IPS DF 4.7 (cell line): ENCODE results near the gene CRIP2.

Experiments used
- DNase-seq: peaks from one replicate; pipeline ENCODE4 v3.0.0-alpha.2; 2013; ENCODE audit warnings: low spot score; ENCODE audit errors: extremely low read depth

Gene CRIP2

DNA sequence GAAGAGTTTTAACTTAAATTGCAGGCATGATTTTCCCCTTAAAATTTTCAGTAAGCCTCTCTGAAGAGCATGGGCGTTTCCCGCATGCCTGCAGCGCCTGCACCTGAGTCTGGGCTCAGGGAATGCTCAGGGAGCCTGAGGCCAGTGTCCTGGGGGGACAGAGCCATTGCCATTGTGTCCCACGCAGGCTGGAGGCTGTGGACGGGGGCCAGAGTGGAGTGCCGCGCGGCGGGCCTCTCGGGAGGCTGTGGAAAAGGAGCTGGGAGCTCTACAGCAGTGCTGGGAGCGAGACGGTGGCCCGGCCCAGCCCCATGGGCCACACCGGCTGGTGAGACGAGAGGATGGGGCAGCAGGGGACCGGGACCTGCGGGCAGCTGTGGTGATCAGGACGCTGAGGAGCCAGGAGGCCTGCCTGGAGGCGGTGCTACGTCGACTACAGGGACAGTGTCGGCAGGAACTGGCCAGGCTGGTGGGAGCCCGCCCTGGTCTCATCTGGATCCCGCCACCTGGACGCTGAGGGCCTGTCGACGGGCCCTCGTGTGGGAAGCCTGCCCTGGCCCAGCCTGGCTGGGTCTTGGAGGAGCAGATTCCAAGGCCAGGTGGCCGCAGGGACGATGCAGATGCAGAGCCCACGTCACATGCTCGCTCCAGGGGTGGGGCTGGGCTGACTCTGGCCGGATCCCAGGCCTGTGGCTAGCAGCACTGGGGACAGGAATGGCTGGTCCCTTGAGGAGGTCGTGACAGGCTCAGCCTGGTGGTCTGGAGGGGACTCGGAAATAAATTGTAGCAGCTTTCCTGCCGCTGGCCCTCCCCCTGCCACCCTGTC lies 24.0 kb downstream of the CRIP2 start:
- no peak for DNase-seq

DNA sequence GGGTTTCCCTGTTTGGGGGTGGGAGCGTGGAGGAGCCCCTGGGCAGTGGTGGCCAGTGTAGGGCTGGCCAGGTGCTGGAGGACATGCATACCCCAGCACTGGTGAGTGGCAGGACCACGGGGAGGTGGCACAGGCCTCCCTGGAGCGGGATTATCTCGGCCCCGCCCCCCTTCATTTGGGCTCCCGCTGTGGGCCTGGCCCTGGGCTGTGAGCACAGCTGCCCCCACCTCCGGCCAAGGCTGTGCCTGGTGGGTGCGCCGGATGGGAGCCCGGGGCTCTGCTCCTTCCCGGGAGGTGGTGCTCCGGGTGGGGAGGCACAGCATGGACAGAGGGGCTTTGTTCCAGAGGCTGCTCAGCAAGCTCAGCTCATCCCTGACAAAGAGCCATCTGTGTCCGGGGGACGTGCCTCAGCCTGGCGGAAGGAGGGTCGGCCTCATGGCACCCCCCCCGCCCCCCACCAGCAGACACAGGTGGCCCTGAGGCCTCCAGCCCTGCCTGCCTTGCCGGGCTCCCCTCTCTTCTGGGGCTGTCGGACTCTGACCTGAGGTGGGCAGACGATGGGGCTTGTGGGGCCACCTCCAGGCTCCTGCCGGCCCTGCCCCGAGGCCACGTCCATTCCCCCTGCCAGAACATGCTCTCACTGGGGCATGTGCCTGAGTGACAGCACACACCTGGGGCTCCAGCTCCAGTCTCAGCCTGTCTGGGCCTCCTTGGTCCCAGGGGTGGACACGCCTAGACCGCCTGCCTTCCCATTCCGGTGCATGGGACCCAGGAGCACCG lies 24.8 kb downstream of the CRIP2 start:
- DNase-seq: no peak

DNA sequence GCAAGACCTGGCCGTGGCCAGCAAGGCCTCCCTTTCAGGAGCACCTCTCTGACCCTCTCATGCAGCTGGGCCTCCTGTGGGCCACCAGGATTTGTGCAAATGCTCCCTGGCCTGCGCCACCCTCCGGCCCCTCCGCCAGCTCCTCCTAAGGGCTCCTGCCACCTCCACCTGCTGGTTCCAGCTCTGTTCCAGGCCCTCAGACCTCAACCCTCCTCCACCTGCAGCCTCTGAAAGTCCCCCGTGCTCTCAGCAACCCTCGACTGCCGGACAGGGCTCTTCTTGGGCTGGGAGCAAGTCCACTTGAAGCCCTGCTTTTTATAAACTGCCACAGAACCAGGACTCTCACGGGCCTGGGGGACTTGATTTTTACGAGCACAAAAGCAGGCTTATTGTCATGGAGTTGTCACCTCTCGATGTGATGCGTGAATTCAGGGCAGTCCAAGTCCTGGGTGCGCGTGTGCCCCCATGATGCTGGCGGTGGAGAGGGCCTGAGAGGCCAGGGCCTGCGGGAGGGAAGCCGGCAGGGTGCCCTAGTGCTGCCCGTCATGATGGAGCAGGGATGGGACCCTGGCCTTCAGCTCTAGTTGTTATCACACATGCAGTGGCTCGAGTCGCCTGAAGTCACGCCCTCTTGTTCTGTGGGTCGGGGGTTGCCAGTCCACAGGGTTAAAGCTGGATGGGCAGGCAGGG lies 25.6 kb downstream of the CRIP2 start:
- DNase-seq: no peak

DNA sequence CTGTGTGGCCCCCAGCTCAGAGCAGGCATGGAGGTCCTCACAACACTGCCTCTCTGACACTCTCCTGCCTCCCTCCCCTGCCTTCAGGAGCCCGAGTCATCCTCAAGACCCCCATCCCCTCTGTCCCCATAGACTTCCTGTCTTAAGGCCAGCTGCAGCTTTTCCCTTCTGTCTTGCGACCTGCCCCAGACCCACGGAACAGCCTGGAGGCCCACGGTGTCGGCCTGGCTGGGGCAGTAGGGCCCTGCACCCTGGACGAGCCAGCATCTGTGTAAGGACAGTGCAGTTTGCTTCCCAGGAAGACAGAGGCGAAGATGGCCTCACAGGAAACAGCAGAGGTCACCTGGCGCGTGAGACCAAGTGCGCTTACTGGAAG lies 26.1 kb downstream of the CRIP2 start:
- DNase-seq: no peak

DNA sequence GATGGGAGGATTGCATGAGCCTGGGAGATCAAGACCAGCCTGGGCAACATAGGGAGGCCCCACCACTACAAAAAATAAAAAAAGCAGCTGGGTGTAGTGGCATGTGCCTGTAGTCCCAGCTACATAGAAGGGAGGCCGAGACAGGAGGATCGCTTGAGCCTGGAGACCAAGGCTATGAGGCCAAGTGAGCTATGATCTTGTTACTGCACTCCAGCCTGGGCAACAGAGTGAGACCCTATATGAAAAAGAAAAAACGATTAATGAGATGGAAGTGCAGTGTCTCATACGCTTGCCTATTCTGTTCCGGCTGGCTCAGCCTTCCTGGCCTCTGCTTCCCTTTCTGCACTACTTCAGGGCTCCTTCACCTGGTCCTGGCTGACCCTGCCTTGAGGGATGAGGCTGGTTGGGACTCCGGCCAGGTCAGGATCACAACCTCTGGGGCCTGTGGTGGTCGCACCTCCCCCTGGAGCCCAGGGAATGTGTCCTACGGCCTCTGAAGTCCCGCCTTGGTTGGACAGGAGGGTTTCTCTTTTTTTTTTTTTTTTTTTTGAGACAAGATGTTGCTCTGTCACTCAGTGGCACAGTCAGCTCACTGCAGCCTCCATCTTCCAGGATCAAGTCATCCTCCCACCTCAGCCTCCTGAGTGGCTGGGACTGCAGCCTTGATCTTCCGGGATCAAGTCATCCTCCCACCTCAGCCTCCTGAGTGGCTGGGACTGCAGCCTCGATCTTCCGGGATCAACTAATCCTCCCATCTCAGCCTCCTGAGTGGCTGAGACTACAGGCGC lies 27.1 kb downstream of the CRIP2 start:
- no peak for DNase-seq

DNA sequence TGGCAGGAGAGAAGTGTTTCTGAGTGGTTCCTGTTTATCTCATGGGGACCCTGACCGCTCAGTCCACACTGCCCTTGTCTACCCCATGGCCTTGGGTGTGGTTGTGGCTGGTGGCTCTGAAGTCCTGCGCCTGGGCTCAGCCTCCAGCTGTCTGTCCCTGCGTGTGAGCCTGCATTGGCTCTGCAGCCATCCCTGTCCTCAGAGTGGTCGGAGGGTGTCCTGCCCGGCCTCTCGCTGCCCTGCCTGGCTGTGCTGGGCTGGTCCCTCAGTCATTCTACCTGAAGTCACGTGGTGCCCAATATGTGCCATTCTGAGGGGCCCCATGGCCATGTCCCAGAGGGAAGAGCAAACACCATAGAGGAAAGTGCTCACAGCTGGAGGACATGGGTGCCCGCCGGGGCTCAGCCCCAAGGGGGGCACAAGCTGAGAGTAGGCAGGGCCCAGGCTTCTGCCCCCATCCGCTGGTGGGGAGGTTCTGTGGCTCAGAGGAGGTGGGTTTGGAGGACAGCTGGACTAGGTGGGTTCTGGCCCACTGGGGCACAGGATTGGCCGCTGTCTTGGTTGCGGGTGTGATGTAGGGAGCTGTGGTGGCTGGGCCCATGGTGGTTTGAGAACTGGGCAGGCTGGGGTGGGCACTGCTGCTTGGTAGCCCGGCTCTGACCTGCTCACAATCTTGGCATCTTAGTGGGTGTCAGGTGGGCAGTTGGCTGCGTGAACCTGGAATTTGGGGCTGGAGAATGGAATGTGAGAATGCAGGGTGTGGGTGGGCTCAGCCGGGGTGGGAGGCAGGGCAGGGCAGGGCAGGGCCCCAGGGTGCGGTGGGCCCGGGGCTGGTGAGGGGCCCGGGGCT lies 28.1 kb downstream of the CRIP2 start:
- no peak for DNase-seq

DNA sequence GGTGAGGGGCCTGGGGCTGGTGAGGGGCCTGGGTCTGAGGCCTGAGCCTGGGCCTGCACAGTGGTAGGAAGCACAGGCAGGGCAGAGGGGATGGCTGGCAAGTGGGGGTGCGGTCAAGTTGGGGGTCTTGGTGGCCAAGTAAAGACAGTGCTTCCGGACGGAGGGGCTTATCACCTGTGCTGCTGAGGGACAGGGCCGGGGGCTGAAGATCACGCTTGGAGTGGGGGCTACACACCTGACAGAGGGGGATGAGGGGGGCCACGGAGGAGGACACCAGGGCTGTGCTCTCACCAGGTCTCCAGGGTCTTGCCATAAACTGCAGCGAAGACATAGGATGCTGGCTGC lies 28.6 kb downstream of the CRIP2 start:
- DNase-seq: no peak

DNA sequence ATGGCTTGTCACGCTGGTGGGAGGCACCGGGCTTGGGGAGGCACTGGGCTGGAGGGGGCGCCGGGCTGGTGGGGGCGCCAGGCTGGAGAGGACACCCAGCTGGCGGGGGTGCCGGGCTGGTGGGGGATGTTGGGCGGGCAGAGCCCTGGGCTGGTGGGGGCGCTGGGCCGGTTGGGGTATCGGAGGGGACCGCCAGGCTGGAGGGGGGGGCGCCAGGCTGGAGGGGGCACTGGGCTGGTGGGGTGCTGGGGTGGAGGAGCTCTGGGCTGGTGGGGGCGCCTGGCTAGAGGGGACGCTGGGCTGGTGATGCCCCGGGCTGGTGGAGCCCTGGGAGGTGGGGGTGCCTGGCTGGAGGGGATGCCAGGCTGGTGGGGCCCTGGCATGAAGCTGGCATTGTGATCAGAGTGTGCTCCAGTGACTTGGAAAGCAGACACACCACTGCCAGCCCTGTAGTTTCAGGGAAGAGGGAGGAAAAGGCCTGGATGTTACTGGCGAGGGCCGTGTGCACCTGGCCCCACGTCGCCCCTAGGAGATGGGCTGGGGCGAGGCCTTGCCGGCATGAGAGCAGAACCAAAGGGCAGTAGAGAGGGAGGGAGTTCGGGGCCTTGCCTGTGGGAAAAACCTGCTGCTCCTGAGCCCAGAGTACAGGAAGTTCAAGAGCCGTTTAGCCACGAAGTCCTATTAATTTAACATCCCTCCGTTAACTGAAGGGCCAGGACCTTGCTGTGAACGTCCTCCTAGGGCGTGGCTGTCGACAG lies 29.5 kb downstream of the CRIP2 start:
- no peak for DNase-seq

DNA sequence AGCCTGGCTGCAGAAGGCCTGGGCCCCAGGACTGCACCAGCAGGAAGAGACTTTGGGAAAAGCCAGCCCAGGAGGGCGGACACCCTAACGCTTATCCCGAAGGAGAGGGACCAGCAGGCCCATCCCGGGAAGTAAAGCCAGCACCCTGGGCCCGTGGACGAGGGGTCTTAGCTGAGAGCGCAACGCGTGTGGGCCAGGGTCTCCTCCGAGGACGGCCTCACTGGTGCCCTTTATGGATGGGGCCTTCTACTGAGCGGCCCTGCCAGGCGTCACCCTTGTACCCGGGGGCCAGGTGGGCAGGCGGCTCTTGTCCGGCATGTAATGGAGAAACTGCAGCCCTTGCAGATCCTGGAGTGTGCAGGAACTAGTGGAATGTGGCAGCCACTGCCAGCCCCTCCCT lies 30.5 kb downstream of the CRIP2 start:
- DNase-seq: no peak

DNA sequence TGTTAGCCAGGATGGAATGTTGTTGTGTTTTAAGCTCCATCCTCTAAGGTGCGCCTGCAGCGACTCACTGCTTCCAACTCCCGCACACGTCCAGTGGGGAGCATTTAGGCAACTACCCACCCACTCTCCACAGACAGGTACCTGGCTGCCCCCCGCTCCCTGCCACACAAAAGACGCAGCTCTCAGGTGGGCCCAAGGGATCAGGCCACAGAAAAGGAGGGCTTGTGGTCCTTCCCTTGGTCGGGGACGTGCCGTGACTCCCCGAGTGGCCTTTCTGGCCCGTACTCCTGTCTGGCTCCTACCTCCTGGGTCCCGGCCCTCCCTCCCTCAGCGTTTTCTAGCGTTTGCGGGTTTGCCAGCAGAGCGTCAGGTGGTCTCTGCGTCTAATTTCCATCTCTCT lies 32.6 kb downstream of the CRIP2 start:
- no peak for DNase-seq

DNA sequence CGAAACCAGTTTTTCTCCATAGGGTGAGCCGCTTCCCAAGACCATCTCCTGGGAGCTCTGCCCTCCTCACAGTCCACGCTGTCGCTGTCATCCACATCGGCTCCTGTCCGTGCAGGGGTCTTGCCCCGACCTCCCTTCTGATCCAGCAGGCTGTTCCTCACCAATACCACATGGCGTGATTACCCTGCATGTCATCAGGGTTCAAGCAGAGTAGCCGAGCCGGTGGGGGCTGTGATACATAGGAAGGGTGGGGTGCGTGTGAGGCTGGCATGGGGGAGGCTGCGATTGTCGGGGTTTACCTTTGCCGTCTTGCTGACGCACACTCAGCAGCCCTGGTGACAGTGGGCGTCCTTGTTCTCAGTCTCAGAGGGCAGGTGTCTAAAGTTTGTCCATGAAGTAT lies 33.4 kb downstream of the CRIP2 start:
- DNase-seq: no peak

DNA sequence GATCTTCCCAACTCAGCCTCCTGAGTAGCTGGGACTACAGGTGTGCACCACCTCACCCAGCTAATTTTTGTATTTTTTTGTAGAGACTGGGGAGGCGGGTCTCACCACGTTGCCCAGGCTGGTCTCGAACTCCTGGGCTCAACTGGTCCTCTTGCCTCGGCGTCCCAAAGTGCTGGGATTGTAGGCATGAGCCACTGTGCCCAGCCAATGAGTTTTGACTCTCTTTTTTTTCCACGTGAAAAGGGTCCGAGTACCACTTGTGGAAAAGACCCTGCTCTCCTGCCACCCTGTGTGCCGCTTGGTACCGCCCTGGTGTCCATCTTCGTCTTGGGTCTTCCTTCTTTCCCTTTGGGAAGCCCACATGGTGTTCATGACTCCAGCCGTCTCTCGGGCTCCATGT lies 34.0 kb downstream of the CRIP2 start:
- DNase-seq: no peak

DNA sequence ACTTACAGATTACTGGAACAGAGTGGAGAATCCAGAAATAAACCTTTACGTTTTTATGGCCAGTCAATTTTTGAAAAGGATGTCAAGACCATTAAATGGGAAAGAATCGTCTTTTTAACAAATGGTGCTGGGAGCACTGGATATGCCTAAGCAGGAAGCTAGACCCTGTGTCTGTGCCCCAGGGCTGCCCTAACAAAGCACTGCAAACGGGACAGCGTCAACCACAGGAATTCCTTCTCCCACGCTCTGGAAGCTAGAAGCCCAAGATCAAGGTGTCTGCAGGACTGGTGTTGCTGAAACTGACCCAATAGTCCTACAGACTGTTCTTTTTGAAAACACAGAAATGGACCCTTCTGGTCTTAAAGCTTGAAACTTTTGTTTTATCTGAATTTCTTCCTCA lies 42.5 kb downstream of the CRIP2 start:
- DNase-seq: no peak

DNA sequence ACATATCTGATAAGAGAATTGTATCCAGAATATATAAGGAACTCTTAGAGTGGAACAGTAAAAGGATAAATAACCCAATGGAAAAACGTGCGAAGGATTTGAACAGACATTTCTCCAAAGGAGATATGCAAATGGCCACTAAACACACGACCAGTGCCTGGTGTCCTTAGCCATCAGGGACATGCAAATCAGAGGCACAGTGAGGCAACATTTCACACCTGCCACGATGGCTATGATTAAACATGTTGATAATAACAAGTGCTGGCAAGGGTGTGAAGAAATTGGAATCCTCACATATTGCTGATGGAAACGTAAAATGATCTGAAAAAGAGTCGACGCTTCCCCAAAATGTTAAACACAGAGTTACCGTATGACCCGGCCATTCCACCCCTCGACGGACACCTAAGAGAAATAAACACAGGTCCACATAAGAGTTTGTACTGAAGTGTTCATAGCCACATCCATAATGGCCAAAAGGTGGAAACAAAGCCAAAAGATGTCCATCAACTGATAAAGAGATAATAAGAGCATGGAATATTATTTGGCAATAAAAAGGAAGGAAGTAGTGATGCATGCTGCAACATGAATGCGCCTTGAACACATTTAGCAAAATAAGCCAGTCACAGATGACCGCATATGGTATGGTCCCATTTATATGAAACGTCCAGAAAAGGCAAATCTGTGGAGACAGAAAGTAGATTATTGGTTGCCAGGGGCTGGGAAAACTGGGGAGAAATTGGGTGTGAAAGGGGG lies 45.5 kb downstream of the CRIP2 start:
- no peak for DNase-seq

DNA sequence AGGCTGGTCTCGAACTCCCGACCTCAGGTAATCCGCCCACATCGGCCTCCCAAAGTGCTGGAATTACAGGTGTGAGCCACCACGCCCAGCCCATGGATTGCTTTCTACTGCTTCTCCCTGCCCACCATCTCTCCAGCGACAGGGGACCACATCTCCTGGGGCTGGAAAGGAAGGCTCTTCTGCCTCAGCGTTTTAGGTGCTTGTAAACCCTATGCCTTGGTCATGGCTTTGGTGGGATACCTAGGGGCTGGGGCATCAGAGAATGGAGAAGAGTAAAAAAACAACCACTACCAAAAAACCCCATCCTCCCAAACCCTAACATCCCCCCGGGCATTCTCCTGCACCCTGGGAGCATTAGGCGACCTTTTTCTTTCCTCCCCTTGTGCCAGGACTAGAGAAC lies 50.7 kb downstream of the CRIP2 start:
- DNase-seq: no peak

DNA sequence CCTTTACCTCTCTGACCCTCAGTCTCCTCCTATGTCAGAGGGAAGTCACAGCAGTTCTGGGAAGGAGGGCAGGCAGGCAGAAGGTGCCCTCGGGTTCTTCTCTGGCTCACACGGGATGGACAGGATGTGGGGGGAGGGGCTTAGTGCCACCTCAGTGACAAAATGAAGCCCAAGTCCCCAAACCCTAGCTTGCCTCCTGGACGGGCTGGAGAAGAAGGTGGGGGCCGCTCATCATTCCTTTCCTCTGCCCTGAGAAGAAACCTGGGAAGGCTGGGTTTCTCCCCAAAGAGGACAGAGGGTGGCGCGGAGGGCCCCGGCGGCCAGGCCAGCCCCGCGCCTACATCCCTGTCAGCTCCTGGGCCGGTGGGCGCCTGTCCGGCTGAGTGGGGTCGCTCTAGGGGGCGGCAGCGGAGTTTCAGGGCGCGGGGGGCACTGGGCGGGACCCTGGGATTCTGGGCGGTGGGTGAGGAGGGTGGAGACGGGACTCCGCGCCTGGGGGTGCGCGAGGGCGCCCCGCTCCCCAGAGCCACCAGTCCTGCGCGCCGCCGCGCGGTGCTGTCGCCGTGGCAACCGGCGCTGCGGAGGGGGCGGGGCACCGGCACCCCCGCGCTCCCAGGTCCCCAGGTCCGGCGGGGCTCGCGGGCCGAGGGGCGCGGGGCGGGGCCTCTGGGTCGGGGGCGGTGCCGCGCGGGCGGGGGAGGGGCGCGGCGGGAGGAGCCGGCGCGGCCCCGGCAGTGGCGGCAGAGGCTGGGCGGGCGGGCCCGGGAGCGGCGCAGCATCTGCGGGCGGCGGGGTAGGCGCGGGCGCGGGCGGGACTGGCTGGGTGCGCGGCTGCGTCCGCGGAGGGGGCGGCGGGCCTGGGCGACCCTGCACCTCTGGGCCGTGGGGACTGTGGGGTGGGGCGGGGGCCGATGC lies 51.5 kb downstream of the CRIP2 start, which contains the start of gene TMEM121:
TSS of gene TMEM121 (plus strand) at position 723 of the 915 bp plus-strand sequence. CDS start 2,252 bp downstream, outside the sequence.
- no peak for DNase-seq

DNA sequence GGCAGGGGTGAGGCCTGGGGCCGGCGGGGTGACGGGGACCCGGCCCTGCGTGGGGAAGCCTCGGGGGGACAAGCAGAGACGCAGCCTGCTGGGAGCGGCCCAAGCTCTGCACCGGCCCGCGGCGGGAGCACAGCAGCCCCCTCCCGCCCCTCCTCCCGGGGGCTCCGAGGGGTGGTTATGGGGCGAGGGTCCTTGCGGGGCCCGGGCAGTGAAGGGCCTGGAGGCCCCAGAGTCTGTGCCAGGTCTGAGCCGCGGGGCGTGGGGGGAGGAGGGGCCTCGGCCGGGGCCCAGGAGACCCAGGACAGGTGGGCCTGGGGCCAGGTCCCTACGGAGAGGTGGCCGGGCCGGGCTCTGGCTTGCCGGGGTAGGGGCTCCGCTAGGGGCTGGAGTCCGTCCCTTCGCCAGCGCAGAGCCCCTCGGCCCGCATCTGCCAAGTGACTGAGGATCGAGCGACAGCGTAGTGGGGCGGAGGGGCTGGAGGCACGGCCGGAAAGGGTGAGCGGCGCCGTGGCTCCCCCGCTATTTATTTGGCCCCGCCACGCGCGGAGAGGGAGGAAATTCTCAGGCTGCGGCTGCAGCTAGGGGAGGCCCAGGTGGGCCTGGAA lies 52.3 kb downstream of the CRIP2 start:
- DNase-seq: no peak

DNA sequence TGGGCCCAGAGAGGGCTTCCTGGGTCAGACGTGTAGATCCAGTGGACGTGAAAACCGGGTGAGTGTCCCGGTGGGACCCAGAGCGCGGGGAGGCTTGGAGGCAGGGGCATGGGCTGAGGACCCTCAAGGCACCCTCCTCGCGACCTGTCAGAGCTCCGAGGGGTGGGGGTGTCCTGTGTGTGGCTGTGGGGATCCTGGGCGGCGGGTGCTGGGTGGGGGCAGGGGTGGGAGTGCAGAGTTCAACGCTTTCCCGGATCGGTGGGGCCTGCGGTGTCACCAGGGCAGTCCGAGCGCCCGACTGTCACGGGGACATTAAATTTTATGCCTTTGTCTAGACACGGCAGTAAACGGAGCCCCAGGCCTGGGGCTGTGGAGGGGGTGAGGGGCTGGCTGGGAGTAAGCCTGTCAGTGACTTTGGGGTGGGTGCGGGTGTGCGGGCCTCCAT lies 52.8 kb downstream of the CRIP2 start:
- DNase-seq: no peak
